T-helper 2 cell treated with Interferon-gamma antibody and Interleukin-4, amounts not matched to agents 5 μg/mL and 100 μg/mL, for 36 hours (primary cell): ENCODE results near the gene IFITM2.
"Not testable (repeated sequence)": the region's sequence is repeated elsewhere in the genome, so short reads cannot be mapped to it uniquely, and the experiment has no call there.

Experiments used
- DNase-seq: peaks from one replicate; pipeline ENCODE4 v3.0.0; 2021; ENCODE audit warnings: low spot score
- H3K27ac Mint-ChIP-seq: one replicate; pipeline ENCODE4 v1.8.0; 2021; ENCODE audit warnings: mild to moderate bottlenecking, mixed read lengths
- H3K27me3 Mint-ChIP-seq: one replicate; pipeline ENCODE4 v1.8.0; 2021; ENCODE audit warnings: low read depth, mixed read lengths
- H3K36me3 Mint-ChIP-seq: one replicate; pipeline ENCODE4 v1.8.0; 2021; ENCODE audit warnings: low read depth, mixed read lengths
- H3K4me1 Mint-ChIP-seq: one replicate; pipeline ENCODE4 v1.8.0; 2021; ENCODE audit warnings: low read depth, mixed read lengths
- H3K4me3 Mint-ChIP-seq: one replicate; pipeline ENCODE4 v1.8.0; 2022; ENCODE audit warnings: mild to moderate bottlenecking, moderate library complexity, mixed read lengths
- H3K9me3 Mint-ChIP-seq: one replicate; pipeline ENCODE4 v1.8.0; 2021; ENCODE audit warnings: mixed read lengths

IFITM2 gene

GRCh38 chr11:327581-327923 is 19.9 kb downstream of the IFITM2 start:
- H3K27me3 Mint-ChIP-seq, result no peaks in the 10 kb centered on the region
- no peak for DNase-seq
- no peaks in the 10 kb centered on the region for H3K9me3 Mint-ChIP-seq
- H3K36me3 Mint-ChIP-seq, result peaks cover 8% of the 10 kb centered on the region
- H3K4me1 Mint-ChIP-seq, result peaks cover 63% of the 10 kb centered on the region
- H3K4me3 Mint-ChIP-seq, result peak overlapping the region; percentile 79
- peak overlapping the region; percentile 95 for H3K27ac Mint-ChIP-seq

- Mint-ChIP-seq H3K36me3 (peaks cover 10% of the 10 kb centered on the region), H3K27ac (peak overlapping the region; percentile 49)
These were observed 20.4 kb downstream of the IFITM2 start for GRCh38 chr11:328012-328411.

GRCh38 chr11:328516-329100 is 21.0 kb downstream of the IFITM2 start:
- not testable (repeated sequence) for H3K9me3 Mint-ChIP-seq, H3K27me3 Mint-ChIP-seq, DNase-seq
- Mint-ChIP-seq H3K4me3 (peak overlapping the region; percentile 65), H3K27ac (peak overlapping the region; percentile 85), H3K4me1 (peaks cover 67% of the 10 kb centered on the region), H3K36me3 (peaks cover 14% of the 10 kb centered on the region)

More at GRCh38 chr11:328012-328411, 20.4 kb downstream of the IFITM2 start:
- Mint-ChIP-seq H3K4me1 (peaks cover 65% of the 10 kb centered on the region), H3K9me3 (no peaks in the 10 kb centered on the region), H3K27me3 (no peaks in the 10 kb centered on the region), H3K4me3 (peak overlapping the region; percentile 21)
- no peak for DNase-seq

GRCh38 chr11:329886-330253 is 22.3 kb downstream of the IFITM2 start:
- Mint-ChIP-seq H3K9me3 (no peaks in the 10 kb centered on the region), H3K4me1 (peaks cover 61% of the 10 kb centered on the region), H3K4me3 (peak overlapping the region; percentile 65), H3K27me3 (no peaks in the 10 kb centered on the region), H3K36me3 (peaks cover 14% of the 10 kb centered on the region), H3K27ac (peak overlapping the region; percentile 85)
- no peak for DNase-seq

- Mint-ChIP-seq H3K36me3 (peaks cover 14% of the 10 kb centered on the region), H3K27me3 (no peaks in the 10 kb centered on the region), H3K4me3 (peak overlapping the region; percentile 65), H3K9me3 (no peaks in the 10 kb centered on the region), H3K27ac (peak overlapping the region; percentile 85), H3K4me1 (peaks cover 59% of the 10 kb centered on the region)
- DNase-seq, result no peak
These were observed 22.7 kb downstream of the IFITM2 start for GRCh38 chr11:330307-330693.

- Mint-ChIP-seq H3K9me3 (no peaks in the 10 kb centered on the region), H3K4me1 (peaks cover 59% of the 10 kb centered on the region), H3K4me3 (peak overlapping the region; percentile 65), H3K27ac (peak overlapping the region; percentile 77), H3K27me3 (no peaks in the 10 kb centered on the region), H3K36me3 (peaks cover 14% of the 10 kb centered on the region)
- no peak for DNase-seq
These were observed 23.2 kb downstream of the IFITM2 start for GRCh38 chr11:330694-331357.

- H3K9me3 Mint-ChIP-seq, result no peaks in the 10 kb centered on the region
- no peak for DNase-seq
- H3K27ac Mint-ChIP-seq, result peak overlapping the region; percentile 77
- H3K36me3 Mint-ChIP-seq, result peaks cover 14% of the 10 kb centered on the region
- no peaks in the 10 kb centered on the region for H3K27me3 Mint-ChIP-seq
- H3K4me1 Mint-ChIP-seq, result peaks cover 55% of the 10 kb centered on the region
- peak overlapping the region; percentile 65 for H3K4me3 Mint-ChIP-seq
These were observed 23.9 kb downstream of the IFITM2 start for GRCh38 chr11:331358-332060.

- no peak overlapping the region for H3K4me3 Mint-ChIP-seq
- no peaks in the 10 kb centered on the region for H3K9me3 Mint-ChIP-seq
- no peaks in the 10 kb centered on the region for H3K27me3 Mint-ChIP-seq
- H3K36me3 Mint-ChIP-seq, result peaks cover 14% of the 10 kb centered on the region
- H3K4me1 Mint-ChIP-seq, result peaks cover 48% of the 10 kb centered on the region
- DNase-seq, result no peak
- H3K27ac Mint-ChIP-seq, result peak overlapping the region; percentile 49
These were observed 25.2 kb downstream of the IFITM2 start for GRCh38 chr11:332651-333480.

GRCh38 chr11:333616-334263 is 26.1 kb downstream of the IFITM2 start:
- not testable (repeated sequence) for H3K27me3 Mint-ChIP-seq, H3K27ac Mint-ChIP-seq, DNase-seq, H3K9me3 Mint-ChIP-seq, H3K4me3 Mint-ChIP-seq
- Mint-ChIP-seq H3K4me1 (peaks cover 44% of the 10 kb centered on the region), H3K36me3 (peaks cover 14% of the 10 kb centered on the region)

- DNase-seq, result no peak
- Mint-ChIP-seq H3K36me3 (peaks cover 11% of the 10 kb centered on the region), H3K4me3 (no peak overlapping the region), H3K27me3 (no peaks in the 10 kb centered on the region), H3K9me3 (no peaks in the 10 kb centered on the region), H3K27ac (no peak overlapping the region), H3K4me1 (peaks cover 38% of the 10 kb centered on the region)
These were observed 26.8 kb downstream of the IFITM2 start for GRCh38 chr11:334264-334994.

- Mint-ChIP-seq H3K27ac (no peak overlapping the region), H3K27me3 (peaks cover 8% of the 10 kb centered on the region), H3K4me3 (no peak overlapping the region), H3K9me3 (no peaks in the 10 kb centered on the region), H3K36me3 (peaks cover 8% of the 10 kb centered on the region), H3K4me1 (peaks cover 30% of the 10 kb centered on the region)
- DNase-seq, result no peak
These were observed 28.4 kb downstream of the IFITM2 start for GRCh38 chr11:335779-336658.

GRCh38 chr11:336659-337198 is 29.1 kb downstream of the IFITM2 start:
- DNase-seq, result no peak
- Mint-ChIP-seq H3K36me3 (peaks cover 8% of the 10 kb centered on the region), H3K4me3 (no peak overlapping the region), H3K27ac (no peak overlapping the region), H3K9me3 (no peaks in the 10 kb centered on the region), H3K27me3 (peaks cover 11% of the 10 kb centered on the region), H3K4me1 (peaks cover 28% of the 10 kb centered on the region)
